GM12878 (cell line): ENCODE results near the gene MED13L. TPM values are rescaled to one million over a fixed set of nuclear protein-coding genes. Genes with fewer than 3 reads are reported as not detected.
A peak's percentile ranks its signal among the peaks of the same experiment; 100 is the strongest.

ENCODE experiments used
- ATAC-seq: fragments of 200-7000 bp; cut with Tn5 transposase; 3 replicates; pipeline ENCODE4 v1.9.1; 2020; ENCODE audit warnings: mild to moderate bottlenecking, moderate library complexity
- BruUV-seq: library from RNA; stranded (reverse); fragments of 400-500 nt; replicated peaks from 2 replicates; lab custom pipeline; 2021; lab: Mats Ljungman, UMichigan
- CTCF ChIA-PET: fragments of 300-600 bp; sonication (Branson Sonifier 250); formaldehyde crosslinking; extraction: SDS; loops from one replicate; lab custom pipeline; 2021; ENCODE audit warnings: inconsistent platforms; lab: Yijun Ruan, JAX
- POLR2A ChIA-PET: fragments of 350-600 bp; formaldehyde crosslinking; extraction: SDS; loops from one replicate; lab custom pipeline; 2021; ENCODE audit warnings: inconsistent platforms; lab: Charles Lee
- RAD21 ChIA-PET: fragments of 300-600 bp; sonication (Branson Sonifier 250); formaldehyde crosslinking; loops from one replicate; lab custom pipeline; 2023; ENCODE audit warnings: antibody characterized with exemption; ENCODE audit not compliant: unreplicated experiment; lab: Charles Lee
- SMC1A ChIA-PET: fragments of 300-600 bp; sonication (Branson Sonifier 250); formaldehyde crosslinking; loops from one replicate; lab custom pipeline; 2023; ENCODE audit not compliant: unreplicated experiment, uncharacterized antibody; lab: Charles Lee
- DNase-seq: peaks from one replicate; pipeline ENCODE4 v3.0.0-alpha.2; 2011; ENCODE audit warnings: low read depth, low spot score
- FAIRE-seq: peaks from 3 replicates; lab custom pipeline; 2011; peaks lifted over from hg19 to GRCh38; lab: Jason Lieb, UNC
- H2AFZ ChIP-seq: 2 replicates; pipeline ENCODE4 v1.6.0; 2011; ENCODE audit warnings: low read depth, low read length, control low read depth; ENCODE audit not compliant: control insufficient read depth
- H3K27ac ChIP-seq: 2 replicates; pipeline ENCODE4 v1.5.1; 2011; ENCODE audit warnings: control low read depth; ENCODE audit not compliant: control insufficient read depth, insufficient read depth
- H3K27me3 ChIP-seq, 2 experiments: replicated peaks in 1 of 2; 2 replicates each; pipeline versions ENCODE4 v1.6.0 to v1.6.1; 2011; ENCODE audit warnings: low read length in 1 of 2; ENCODE audit not compliant: control insufficient read depth in 2 of 2, insufficient read depth in 2 of 2
- H3K36me3 ChIP-seq, 2 experiments: 2 replicates each; pipeline ENCODE4 v1.5.1; 2011; ENCODE audit warnings: low read length in 1 of 2; ENCODE audit not compliant: control insufficient read depth in 2 of 2, insufficient read depth in 2 of 2
- H3K4me1 ChIP-seq: 2 replicates; pipeline ENCODE4 v1.6.1; 2011; ENCODE audit warnings: mild to moderate bottlenecking, low read length, moderate library complexity, mixed read lengths; ENCODE audit not compliant: control insufficient read depth, insufficient read depth
- H3K4me2 ChIP-seq: 2 replicates; pipeline ENCODE4 v1.6.0; 2011; ENCODE audit warnings: control low read depth; ENCODE audit not compliant: control insufficient read depth, insufficient read depth
- H3K4me3 ChIP-seq: fragments of 200-600 bp; sonication (generic); 2 replicates; pipeline ENCODE4 v1.5.1; 2016
- H3K79me2 ChIP-seq: 2 replicates; pipeline ENCODE4 v1.6.0; 2011; ENCODE audit warnings: low read length; ENCODE audit not compliant: control insufficient read depth, insufficient read depth
- H3K9ac ChIP-seq: 2 replicates; pipeline ENCODE4 v1.8.0; 2011; ENCODE audit warnings: low read length, control low read depth, mixed read lengths; ENCODE audit not compliant: control insufficient read depth, insufficient read depth
- H3K9me3 ChIP-seq: replicated peaks from 3 replicates; pipeline ENCODE4 v1.5.1; 2011; ENCODE audit warnings: mild to moderate bottlenecking, low read length; ENCODE audit not compliant: control insufficient read depth, insufficient read depth
- H4K20me1 ChIP-seq: 2 replicates; pipeline ENCODE4 v1.6.0; 2011; ENCODE audit not compliant: control insufficient read depth, insufficient read depth
- E2F4 ChIP-seq: IDR thresholded peaks from 2 replicates; pipeline ENCODE4 v1.6.1; 2012; ENCODE audit warnings: low read depth, low read length, improper control_type of control experiment
- HSF1 ChIP-seq: fragments of 150-350 bp; IDR thresholded peaks from 2 replicates; pipeline ENCODE4 v1.6.1; 2014; ENCODE audit warnings: mild to moderate bottlenecking, low read depth, low read length
- KAT2A ChIP-seq: conservative IDR thresholded peaks from 2 replicates; pipeline ENCODE4 v1.6.1; 2011; ENCODE audit warnings: low read depth, low read length; ENCODE audit not compliant: control insufficient read depth
- RUNX3 ChIP-seq: IDR thresholded peaks from 2 replicates; pipeline ENCODE4 v1.6.1; 2012; ENCODE audit warnings: low read length, inconsistent platforms
- ZNF24 ChIP-seq: fragments of 450-650 bp; IDR thresholded peaks from 2 replicates; pipeline ENCODE4 v1.6.1; 2017; ENCODE audit warnings: antibody characterized with exemption, mild to moderate bottlenecking
- ZNF622 ChIP-seq: fragments of 450-650 bp; IDR thresholded peaks from 2 replicates; pipeline ENCODE4 v1.6.1; 2017; ENCODE audit warnings: mild to moderate bottlenecking, inconsistent platforms
- ZZZ3 ChIP-seq: IDR thresholded peaks from 2 replicates; pipeline ENCODE4 v1.6.1; 2011; ENCODE audit warnings: low read depth; ENCODE audit not compliant: control insufficient read depth, insufficient read length
- WGBS: methylation state at CpG from one replicate; pipeline ENCODE4 v1.1.6; 2016; ENCODE audit warnings: low lambda C conversion rate; ENCODE audit not compliant: insufficient replicate concordance, insufficient coverage; ENCODE audit errors: missing lambda C conversion rate; 5-methylcytosine and 5-hydroxymethylcytosine counted together
- in situ Hi-C: fragments of 300-500 bp; cut with MboI; formaldehyde crosslinking; loops from 9 replicates; pipeline ENCODE4 v1.14.3; 2018; ENCODE audit warnings: mixed read lengths
- intact Hi-C: fragments of 100-400 bp; cut with micrococcal nuclease; formaldehyde crosslinking; loops from one replicate; pipeline ENCODE4 v1.14.2; 2022; ENCODE audit not compliant: unreplicated experiment
- polyA plus RNA-seq, 11 experiments: library from polyadenylated mRNA; depleted of rRNA in 4 of 11; unstranded in 6 of 11; stranded (reverse) in 5 of 11; fragments of >200 nt; fragmentation: Nextera tagmentation in 4 of 11; fragmentation: Illumina TruSeq in 1 of 11; extraction: Ambion mirVana in 4 of 11; extraction: Trizol in 1 of 11; gene quantifications; 1 replicate in 1 of 11; 2 replicates in 10 of 11; pipeline versions ENCODE4 v1.2.1 to v1.2.3, GENCODE V29; 2011 to 2016; ENCODE audit warnings: inconsistent platforms in 2 of 11, missing spikeins in 2 of 11, low read depth in 1 of 11
- total RNA-seq, 4 experiments: library from RNA; depleted of rRNA in 3 of 4; stranded (reverse); fragments of >200 nt in 3 of 4; fragmentation: Illumina TruSeq in 1 of 4; extraction: Trizol in 1 of 4; gene quantifications; 2 replicates each; pipeline versions ENCODE4 v1.2.1 to v1.2.3, GENCODE V29; 2013 to 2021
- TF ChIP-seq, protein P1 (sequence below): fragments of 450-650 bp; IDR thresholded peaks from 2 replicates; pipeline ENCODE4 v1.6.1; 2018; ENCODE audit warnings: mild to moderate bottlenecking, low read depth, moderate library complexity; ENCODE audit not compliant: partially characterized antibody

MED13L gene
- total and polyA plus RNA-seq, 10 of the 15 experiments (the other 5 are each of a cell fraction or from before 2014, with no cell fraction given) = 3.7 to 30.1 (median 9.1) TPM

DNA sequence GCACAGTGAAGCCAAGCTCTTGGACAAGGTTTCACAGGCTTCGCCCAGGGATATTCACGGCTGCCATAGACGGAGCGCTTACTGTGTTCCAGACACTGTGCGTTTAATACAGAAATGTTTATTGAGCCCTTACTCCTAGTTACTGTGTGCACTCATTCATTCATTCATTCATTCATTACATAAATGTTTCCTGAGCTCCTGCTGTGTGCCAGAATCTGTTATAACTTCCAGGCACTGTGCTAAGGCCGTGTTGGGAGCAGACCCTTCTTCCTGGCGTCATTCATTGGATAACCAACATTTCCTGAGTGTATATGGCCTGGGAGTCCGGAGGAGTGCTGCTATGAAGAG, 760 bp upstream of the MED13L start:
- Histone ChIP-seq H3K4me3 (no peak overlapping the region; the same call in 1 of the 2 replicates), H4K20me1 (no peaks in the 10 kb centered on the region; the same call in 1 of the 2 replicates), H3K27ac (no peak overlapping the region), H3K36me3 (no peaks in the 10 kb centered on the region), H3K27me3 (peaks cover 0 to 12% of the 10 kb centered on the region in 2 experiments; a peak in 2 of 4 replicates)
- whole genome bisulfite sequencing = 59% methylated on average over 8 of the region's 8 CpGs
- POLR2A ChIA-PET = interaction anchor here (1.1 kb wide), 1 partner anchor 281 kb away, joined by 3 read pairs; no protein-coding TSS in a partner anchor
- RAD21 ChIA-PET = interaction anchor here (0.7 to 1.6 kb wide), 3 partner anchors 82 to 322 kb away, joined by 3 to 6 read pairs (median 4); partner anchors contain the start of gene MAP1LC3B2
- intact Hi-C loops = loop anchor here (5.0 kb wide), 3 partner anchors 59 to 419 kb away; no protein-coding TSS in a partner anchor
- SMC1A ChIA-PET = interaction anchor here (1.3 kb wide), 1 partner anchor 279 kb away, joined by 3 read pairs; no protein-coding TSS in a partner anchor
- no peak for FAIRE-seq
- no peak for DNase-seq
- CTCF ChIA-PET = interaction anchor here (0.7 kb wide), 1 partner anchor 280 kb away, joined by 5 read pairs; no protein-coding TSS in a partner anchor
- TF ChIP-seq ZZZ3 = no peak
- TF ChIP-seq ZNF24 = peak; percentile 87
- TF ChIP-seq, all 136 proteins: peak for 1
- no peak overlapping the region for H3K9ac ChIP-seq
- peaks cover 8% of the 10 kb centered on the region for H3K79me2 ChIP-seq
- ATAC-seq = no peak
- H3K9me3 ChIP-seq = no peaks in the 10 kb centered on the region
- no TSS peak for BruUV-seq
- H3K4me1 ChIP-seq = no peaks in the 10 kb centered on the region
- peak overlapping the region; percentile 80 for H3K4me2 ChIP-seq
- in situ Hi-C loops = no loop called here
- H2AFZ ChIP-seq = no peak overlapping the region

- H3K4me2 ChIP-seq = peak overlapping the region; percentile 61
- H3K36me3 ChIP-seq = no peaks in the 10 kb centered on the region
- H3K4me3 ChIP-seq = peak overlapping the region; percentile 81
- in situ Hi-C loops (no loop called here), intact Hi-C loops (loop anchor here (1.0 to 5.0 kb wide), 5 partner anchors 60 to 420 kb away; partner anchors contain the start of gene MAP1LC3B2)
- H3K9me3 ChIP-seq = no peaks in the 10 kb centered on the region
- CTCF ChIA-PET = interaction anchor here (0.6 to 1.0 kb wide), 4 partner anchors 9 to 325 kb away, joined by 3 to 4 read pairs (median 3); no protein-coding TSS in a partner anchor
- DNase-seq (no peak), FAIRE-seq (no peak), ATAC-seq (peak; percentile 60)
- H3K79me2 ChIP-seq = peaks cover 8% of the 10 kb centered on the region
- no peak overlapping the region; the same call in 1 of the 2 replicates for H2AFZ ChIP-seq
- peak overlapping the region; percentile 54 for H3K9ac ChIP-seq
- WGBS = 3% methylated on average over 21 of the region's 104 CpGs
- no peaks in the 10 kb centered on the region for H3K4me1 ChIP-seq
- SMC1A ChIA-PET = interaction anchor here (0.7 to 1.3 kb wide), 4 partner anchors 13 to 359 kb away, joined by 3 to 5 read pairs (median 4); no protein-coding TSS in a partner anchor
- peaks cover 0 to 8% of the 10 kb centered on the region in 2 experiments; a peak in 2 of 4 replicates for H3K27me3 ChIP-seq
- H4K20me1 ChIP-seq = no peaks in the 10 kb centered on the region; the same call in 1 of the 2 replicates
- RAD21 ChIA-PET = interaction anchor here (0.7 to 1.6 kb wide), 5 partner anchors 32 to 283 kb away, joined by 3 to 7 read pairs (median 3); partner anchors contain the start of gene MAP1LC3B2
- POLR2A ChIA-PET = interaction anchor here (0.7 to 1.0 kb wide), 2 partner anchors 9 to 283 kb away, joined by 4 to 6 read pairs; no protein-coding TSS in a partner anchor
- BruUV-seq = no TSS peak
- peak overlapping the region; percentile 43; the same call in 1 of the 2 replicates for H3K27ac ChIP-seq
- TF ChIP-seq, protein P1, sequence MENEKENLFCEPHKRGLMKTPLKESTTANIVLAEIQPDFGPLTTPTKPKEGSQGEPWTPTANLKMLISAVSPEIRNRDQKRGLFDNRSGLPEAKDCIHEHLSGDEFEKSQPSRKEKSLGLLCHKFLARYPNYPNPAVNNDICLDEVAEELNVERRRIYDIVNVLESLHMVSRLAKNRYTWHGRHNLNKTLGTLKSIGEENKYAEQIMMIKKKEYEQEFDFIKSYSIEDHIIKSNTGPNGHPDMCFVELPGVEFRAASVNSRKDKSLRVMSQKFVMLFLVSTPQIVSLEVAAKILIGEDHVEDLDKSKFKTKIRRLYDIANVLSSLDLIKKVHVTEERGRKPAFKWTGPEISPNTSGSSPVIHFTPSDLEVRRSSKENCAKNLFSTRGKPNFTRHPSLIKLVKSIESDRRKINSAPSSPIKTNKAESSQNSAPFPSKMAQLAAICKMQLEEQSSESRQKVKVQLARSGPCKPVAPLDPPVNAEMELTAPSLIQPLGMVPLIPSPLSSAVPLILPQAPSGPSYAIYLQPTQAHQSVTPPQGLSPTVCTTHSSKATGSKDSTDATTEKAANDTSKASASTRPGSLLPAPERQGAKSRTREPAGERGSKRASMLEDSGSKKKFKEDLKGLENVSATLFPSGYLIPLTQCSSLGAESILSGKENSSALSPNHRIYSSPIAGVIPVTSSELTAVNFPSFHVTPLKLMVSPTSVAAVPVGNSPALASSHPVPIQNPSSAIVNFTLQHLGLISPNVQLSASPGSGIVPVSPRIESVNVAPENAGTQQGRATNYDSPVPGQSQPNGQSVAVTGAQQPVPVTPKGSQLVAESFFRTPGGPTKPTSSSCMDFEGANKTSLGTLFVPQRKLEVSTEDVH = no peak
- TF ChIP-seq ZNF622 (no peak), KAT2A (no peak), RUNX3 (no peak), HSF1 (no peak), E2F4 (peak; percentile 48; the same call in 1 of the 2 replicates)
These were observed 634 bp downstream of the MED13L start for GRCh38 chr12:116276652-116277466.
